HG03108 (cell line): Measurements from ENCODE around the gene IFNGR2.
"Not testable (repeated sequence)": the region's sequence is repeated elsewhere in the genome, so short reads cannot be mapped to it uniquely, and the experiment has no call there.

Experiments used
- ATAC-seq: cut with Tn5 transposase; IDR thresholded peaks from one replicate; pipeline ENCODE4 v1.9.1; 2021; ENCODE audit warnings: moderate library complexity; ENCODE audit not compliant: unreplicated experiment

The IFNGR2 gene

DNA sequence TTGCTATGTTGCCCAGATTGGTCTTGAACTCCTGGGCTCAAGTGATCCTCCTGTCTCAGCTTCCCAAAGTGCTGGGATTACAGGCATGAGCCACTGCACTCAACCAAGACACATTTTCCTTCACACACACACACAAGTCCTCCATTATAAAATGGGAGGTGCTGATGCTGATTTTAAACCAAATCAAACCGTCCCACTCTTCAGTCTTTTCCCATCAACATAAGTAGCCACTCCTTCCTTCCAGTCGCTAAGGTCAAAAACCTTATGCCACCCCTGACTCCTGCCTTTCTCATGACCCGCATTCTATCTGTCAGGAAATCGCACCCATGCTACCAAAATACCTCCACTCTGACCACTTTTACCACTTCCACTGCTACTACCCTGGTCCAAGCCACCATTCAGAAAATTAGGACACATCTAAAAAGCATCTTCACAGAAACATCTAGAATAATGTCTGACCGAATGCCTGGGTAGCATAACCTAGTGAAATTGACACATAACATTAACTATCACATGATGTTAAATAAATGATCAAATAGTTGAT is 28.0 kb upstream of the IFNGR2 start:
- no peak for ATAC-seq

DNA sequence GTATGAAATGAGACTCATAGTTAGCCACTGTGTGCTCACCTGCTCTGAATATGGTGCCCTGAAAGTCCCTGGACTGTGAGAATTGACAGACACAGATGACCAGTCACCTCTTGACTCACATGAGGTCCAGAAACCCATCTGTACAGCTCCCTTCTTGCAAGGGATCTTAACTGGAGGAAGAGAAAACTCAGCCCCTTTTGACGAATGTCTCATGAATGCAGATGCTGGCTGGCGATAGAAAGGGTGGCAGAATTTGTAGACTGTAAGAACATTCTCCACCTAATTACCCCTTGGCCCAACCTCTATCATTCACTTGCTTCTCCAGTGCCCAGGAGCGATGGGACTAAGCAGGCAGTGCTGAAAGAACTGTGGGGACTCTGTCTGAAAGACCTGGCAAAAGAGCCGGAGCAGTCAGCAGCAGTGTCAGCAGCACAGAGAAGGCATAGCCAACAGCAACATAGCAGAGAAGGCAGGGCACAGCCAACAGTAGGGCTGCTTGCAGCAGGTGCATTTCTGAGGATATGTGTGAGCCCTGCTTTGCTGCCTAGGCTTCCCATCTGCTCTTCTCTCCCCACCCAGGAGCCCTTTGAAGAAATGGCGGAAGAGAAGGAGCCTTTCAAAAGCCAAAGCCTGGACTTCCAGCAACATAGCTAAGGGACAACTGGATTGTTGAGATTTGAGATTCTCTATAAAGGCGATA is 25.8 kb upstream of the IFNGR2 start:
- ATAC-seq: no peak

DNA sequence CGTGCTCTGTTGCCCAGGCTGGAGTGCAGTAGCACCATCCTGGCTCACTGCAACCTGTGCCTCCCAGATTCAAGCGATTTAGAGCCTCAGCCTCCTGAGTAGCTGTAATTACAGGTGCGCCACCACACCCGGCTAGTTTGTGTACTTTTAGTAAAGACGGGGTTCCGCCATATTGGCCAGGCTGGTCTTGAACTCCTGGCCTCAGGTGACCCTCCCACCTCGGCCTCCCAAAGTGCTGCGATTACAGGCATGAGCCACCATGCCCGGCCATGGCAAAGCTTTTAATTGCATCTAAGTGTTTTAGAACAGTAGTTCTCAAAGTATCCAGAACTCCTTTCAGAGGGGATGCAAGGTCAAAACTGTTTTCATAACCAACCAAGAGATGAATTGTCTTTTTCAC is 25.1 kb upstream of the IFNGR2 start:
- no peak for ATAC-seq

DNA sequence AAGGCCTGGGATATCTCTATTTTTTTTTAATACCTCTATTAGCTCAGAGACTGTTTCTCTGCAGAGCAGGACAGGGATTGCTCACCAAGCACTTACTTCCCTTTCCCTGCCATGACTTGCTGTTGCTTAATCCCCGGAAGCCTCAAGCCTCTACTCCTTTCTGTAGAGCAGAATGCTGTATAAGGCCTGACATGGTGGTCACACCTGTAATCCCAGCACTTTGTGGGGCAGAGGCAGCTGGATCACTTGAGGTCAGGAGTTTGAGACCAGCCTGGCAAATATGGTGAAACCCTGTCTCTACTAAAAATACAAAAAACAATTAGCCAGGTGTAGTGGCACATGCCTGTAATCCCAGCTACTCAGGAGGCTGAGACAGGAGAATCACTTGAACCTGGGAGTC is 23.3 kb upstream of the IFNGR2 start:
- not testable (repeated sequence) for ATAC-seq

DNA sequence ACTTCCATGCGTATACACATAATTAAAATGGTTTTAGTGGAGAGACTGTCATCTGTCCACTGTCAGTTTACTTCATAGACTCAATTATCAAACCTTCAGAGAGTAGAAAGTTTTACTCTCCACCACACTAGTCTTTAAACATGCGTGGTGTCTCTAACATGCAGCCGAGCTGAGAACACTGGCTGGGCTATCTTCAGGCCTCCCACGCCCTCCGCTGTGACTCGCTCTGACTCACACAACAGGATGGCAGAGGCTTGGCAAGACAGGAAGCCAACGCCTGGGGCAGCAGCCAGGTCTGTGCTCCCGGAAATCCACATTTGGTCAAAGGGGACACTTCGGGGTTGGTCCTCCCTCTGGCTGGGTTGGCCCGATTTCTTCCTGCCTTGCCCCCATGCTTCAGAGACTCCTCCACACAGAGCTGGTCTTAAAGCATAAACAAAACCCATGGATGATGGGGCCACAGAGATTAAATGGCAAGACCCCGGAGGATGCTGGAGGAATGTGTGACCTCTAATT is 22.7 kb upstream of the IFNGR2 start:
- peak; percentile 56 for ATAC-seq

DNA sequence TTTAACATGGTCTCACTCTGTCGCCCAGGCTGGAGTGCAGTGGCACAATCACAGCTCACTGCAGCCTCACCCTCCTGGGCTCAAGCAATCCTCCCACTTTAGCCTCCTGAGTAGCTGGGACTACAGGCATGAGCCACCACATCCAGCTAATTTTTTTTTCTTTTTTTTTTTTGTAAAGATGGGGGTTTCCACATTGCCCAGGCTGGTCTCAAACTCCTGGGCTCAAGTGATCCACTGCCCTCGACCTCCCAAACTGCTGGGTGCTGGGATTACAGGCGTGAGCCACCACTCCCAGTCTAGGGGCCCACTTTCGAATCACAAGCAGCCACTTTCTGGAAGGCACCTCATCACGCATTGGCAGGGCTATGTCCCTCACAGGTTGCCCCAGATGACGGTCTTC is 21.8 kb upstream of the IFNGR2 start:
- not testable (repeated sequence) for ATAC-seq

DNA sequence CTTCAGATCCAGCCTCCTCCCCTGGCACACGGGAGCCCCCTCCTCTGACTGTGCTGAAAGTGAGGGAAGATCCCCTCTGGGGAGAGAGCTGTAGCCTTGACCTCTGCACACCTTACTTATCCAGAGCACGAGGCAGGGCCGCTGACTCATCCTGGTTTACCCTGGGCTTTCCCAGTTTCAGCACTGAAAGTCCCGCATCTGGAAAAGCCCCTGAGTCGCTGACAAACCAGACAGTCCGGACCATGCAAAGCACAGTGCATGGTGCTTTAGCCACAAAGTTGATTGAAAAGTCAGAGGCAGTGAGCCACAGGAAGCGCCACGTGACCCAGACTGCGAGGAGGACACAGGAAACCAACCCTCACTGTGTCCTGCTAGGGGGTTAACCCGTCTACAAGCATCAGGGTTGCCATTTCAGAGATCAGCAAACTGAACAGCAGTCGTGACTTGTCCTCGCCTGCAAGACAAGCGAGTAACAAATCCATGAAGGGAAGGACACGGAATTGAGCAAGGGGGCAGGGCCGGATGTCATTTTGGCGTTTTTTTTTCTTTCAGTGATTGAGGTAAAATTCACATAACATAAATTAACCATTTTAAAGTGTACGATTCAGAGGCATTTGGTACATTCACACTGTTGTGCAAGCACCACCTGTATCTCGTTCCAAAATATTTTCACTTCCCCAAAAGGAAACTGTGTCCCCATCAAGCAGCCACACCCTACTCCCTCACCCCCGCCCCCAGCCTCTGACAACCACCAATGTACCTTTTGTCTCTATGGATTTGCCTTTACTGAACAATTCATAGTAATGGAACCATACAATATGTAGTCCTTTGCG is 19.9 kb upstream of the IFNGR2 start:
- ATAC-seq: peak; percentile 76

DNA sequence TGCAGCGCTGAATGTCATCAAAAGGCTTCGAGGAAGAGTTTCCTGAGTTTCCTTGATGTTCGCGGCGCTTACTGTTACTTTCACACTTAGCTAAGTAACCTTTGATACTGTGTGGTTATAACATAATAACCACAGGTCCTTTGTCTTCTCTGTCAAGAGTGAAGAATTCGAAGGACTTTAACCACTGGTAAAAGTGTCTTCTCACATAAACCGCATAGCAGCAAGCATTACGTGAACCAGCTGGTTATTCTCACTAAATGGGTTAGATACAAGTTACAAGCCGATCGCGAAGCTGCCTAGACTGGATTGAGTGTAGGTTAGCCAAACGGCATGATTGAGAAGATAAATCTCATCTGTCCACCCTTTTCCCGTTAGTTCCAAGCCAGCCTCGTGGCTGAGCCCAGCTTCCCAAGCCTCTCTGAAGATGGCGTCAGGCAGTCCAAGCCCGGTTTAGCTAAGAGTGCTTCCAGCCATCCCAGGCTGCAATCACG is 18.3 kb upstream of the IFNGR2 start:
- ATAC-seq: no peak

DNA sequence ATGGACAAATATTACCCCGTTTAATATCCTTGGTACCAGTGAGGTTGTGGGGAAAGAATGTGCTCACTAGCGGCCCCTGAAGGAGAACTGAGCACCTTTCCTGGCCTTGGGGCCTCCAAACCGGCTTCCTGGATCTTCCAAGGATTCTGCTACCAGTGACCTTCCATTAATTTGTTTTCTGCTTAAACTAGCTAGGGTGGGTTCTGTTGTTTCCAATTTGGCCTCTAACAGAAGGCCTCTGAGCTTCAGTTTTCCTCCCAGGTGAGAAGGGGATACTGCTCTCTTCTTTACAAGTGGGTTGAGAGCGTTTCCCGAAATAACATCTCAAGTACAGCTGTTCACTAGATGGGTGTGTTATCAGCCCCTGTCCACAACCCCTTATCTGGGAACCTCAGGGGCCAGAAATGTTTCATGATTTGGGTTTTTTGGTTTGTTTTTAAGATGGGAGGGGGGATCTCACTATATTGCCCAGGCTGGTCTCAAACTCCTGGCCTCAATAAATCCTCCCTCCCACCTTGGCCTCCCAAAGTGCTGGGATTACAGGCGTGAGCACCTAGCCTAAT is 16.9 kb upstream of the IFNGR2 start:
- ATAC-seq: no peak

DNA sequence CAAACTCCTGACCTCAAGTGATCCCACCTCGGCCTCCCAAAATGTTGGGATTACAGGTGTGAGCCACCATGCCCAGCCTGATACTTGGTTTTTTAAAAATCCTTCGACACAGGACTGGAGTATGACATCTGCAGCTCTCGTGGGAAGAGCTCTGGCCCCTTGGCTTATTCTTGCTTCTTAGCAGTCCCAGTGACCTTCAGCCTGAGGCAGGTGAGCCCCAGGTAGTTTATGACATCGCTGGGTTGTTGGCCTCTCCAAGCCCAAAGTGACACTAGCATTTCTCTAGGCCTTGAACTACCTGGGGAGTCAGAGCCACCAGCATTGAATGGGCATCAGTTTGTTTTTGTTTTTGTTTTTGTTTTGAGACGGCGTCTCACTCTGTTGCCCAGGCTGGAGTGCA is 15.9 kb upstream of the IFNGR2 start:
- no peak for ATAC-seq

DNA sequence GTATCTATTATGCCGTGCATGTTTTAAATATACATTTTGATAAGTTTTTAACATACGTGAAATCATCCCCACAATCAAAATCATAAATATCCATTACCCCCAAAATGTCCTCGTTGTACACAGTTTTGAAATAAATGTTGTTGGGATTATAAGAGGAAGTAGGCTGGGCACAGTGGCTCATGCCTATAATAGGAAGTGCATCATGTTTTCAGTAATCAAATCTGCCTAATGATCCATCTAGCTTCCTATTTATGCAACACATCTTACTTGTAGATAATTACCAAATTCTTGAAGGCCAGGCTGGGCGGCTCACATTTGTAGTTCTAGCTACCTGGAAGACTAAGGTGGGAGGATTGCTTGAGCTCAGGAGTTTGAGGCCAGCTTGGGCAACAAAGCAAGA is 15.0 kb upstream of the IFNGR2 start:
- no peak for ATAC-seq

DNA sequence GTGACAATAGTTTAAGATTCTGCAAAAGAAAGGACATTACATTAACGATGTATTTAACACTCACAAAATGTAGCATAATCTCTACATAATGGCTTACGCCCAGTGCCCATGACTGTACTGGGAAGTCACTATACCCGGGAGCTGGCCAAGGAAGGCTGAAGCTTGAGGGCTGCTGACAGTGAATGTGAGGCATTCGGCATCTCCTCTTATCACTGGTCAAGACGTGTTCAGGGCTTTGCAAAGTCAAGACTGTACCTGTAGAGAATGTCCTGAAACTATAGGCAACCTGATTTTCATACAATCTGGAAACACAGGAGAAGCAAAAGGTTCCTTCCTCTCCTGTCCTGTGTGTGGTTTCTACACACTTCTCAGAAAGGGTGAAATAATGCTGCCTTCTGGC is 12.7 kb upstream of the IFNGR2 start:
- no peak for ATAC-seq

DNA sequence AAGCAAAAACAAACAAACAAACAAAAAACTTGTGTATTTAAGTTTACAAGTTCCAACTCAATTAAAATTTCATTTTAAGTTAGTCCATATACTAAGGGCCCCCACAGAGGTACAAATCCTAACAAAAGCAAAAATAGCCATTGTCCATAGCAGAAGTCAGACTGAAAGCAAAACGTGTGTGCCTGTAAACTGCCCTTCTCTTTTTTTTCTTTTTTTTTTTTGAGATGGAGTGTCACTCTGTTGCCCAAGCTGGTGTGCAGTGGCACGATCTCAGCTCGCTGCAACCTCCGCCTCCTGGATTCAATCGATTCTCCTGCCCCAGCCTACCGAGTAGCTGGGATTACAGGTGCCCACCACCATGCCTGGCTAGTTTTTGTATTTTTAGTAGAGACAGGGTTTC is 11.6 kb upstream of the IFNGR2 start:
- ATAC-seq: no peak

DNA sequence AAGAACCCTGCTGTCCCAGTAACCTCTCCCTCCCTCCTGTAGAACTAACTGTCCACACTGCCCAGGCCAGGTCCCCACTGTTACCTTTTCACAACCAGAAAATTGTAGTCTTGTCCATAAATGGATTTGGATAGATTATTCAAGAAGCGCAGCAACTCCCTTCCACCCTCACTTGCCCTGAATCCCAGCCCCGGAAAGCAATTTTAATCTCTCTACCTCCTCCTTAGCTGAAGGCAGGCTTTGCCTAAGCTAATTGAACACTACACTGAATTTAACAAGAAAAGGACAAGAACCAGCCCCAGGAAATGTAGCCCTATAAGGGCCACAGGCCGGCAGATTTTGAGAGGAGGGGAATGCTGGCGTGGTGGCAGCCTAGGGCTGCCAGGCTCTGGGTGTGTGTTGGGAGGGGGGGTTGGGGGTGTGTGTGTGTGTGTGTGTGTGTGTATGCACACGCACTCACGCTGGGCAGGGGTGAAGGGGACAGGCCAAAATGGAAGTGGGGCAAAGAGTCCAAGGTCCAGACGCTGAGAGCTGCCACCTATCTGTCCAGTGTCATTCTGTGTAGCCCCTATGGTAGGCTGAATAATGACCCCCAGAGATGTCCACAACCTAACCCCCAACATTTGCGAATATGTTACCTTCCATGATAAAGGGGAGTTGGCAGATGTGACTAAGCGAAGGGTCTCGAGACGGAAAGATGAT is 10.8 kb upstream of the IFNGR2 start:
- ATAC-seq: no peak

DNA sequence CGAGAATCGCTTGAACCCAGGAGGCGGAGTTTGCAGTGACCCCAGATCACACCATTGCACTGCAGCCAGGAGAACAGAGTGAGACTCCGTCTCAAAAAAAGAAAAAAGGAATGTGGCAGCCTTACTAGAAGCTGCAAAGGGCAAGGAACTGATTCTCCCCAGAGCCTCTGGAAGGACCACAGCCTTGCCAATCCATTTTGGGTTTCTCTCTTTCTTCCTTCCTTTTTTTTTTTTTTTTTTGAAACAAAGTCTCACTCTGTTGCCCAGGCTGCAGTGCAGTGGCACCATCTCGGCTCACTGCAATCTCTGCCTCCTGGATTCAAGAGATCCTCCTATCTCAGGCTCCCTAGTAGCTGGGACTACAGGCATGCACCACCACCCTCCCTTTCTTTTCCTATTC is 9.9 kb upstream of the IFNGR2 start:
- ATAC-seq: no peak

DNA sequence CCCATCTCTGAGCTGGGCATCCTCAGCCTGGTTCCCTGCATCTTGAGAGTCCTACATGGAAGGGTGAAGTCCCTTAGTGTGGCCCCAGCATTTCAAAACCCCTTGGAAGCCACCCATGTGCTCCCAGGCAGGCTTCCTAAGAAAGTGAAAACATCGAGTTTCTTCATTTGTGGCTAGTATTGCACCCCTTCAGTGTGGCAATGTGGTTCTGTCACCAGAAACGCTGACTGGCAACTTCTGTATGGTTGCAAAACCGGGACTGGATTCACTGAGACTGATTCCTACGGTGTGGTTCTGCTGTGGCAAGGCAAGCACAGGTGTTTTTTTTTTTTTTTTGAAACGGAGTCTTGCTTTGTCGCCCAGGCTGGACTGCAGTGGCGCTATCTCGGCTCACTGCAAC is 9.0 kb upstream of the IFNGR2 start:
- no peak for ATAC-seq

DNA sequence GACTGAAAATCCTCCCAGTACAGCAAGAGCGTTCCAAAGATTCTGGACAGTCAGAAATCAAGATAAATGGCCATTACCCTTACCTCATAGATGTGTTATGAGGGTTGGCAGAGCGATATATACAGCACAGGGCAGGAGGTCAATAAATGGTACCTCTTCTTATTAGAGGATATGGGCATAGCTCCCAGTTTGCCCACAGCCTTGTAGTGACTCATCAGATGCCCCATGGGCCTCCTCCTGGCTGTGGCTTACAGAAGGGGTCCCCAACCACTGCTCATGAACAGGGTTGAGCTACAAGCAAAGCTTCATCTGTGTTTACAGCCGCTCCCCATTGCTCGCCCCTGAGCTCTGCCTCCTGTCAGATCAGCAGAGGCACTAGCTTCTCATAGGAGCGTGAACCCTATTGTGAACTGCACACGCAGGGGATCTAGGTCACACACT is 7.3 kb upstream of the IFNGR2 start:
- no peak for ATAC-seq

DNA sequence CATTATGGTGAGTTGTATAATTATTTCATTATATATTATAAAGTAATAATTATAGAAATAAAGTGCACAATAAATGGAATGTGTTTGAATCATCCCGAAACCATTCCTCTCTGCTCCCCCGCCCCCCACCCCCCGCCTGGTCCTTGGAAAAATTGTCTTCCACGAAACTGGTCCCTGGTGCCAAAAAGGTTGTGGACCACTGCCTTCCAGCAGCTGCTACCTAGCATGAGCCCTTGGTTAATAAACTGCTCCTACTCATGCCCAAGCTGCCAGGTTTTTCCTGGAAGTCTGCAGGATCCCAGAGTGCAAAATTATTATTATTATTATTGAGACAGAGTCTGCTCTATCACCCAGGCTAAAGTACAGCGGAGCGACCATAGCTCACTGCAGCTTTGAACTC is 6.8 kb upstream of the IFNGR2 start:
- ATAC-seq: no peak

DNA sequence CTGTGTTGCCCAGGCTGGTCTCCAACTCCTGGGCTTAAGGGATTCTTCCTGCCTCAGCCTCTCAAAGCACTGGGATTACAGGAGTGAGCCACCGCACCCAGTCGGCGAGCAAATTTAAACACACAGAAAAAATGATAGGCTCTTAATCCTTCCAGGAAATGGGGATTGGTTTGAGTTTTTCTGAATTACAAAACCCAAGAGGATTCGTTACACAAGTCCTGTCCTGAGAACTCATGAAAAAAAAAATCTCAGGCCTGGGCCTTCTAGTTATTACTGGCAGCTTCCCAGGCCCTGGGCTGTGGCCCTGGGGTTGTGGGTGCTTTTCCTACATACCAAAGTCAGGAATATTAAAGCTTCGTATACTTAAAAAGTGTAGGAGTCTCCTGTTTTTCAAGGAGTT is 6.3 kb upstream of the IFNGR2 start:
- no peak for ATAC-seq

DNA sequence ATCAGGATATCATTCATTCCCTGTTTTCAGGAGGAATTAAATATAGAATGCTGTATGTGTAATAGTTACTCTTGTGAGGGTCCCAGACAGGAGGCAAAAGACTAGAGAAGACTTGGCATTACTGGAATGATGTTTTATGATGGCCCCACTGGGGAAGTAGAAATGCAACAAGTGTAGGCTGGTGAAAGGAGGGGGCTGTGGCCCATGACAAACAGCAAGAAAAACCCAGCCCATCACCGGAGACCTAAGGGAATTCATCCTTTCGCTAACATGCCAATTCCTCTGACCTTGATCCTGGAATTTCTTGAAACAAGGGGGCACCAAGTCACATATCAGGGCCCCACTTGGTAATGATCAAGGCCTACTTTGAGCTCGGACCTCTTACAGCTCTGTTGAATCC is 5.5 kb upstream of the IFNGR2 start:
- no peak for ATAC-seq

DNA sequence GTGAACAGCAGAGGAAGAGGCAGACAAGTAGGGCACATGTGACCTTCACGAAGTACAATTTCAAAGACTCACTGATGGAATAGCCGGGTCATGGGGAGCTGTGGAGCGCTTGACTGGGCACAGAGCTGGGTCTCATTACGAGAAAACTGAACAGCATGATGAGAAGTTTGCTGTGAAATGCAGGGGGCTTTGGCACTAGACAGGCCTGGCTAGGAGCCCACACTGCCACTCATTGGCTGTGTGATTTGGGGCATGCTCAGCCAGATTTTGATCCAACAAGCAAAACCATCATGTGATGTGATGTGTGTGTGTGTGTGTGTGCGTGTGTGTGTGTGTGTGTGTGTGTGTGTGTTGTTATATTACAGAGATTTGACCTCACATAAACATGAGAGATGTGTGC is 4.9 kb upstream of the IFNGR2 start:
- no peak for ATAC-seq
